Fibroblast of lung (primary cell): ENCODE data around the gene MYOM1. TPM values are rescaled to one million over a fixed set of nuclear protein-coding genes. Genes with fewer than 3 reads are reported as not detected.

Experiments used
- DNase-seq, 2 donors: peaks; one replicate each; pipeline versions ENCODE4 v3.0.0 to v3.0.0-alpha.2; 2010; ENCODE audit warnings: low read depth in 2 of 2
- H2AFZ ChIP-seq: 2 replicates; pipeline ENCODE4 v1.5.1; 2012; ENCODE audit warnings: low read length, control low read depth, inconsistent platforms
- H3K27ac ChIP-seq: 2 replicates; pipeline ENCODE4 v1.5.1; 2011; ENCODE audit warnings: low read length, control low read depth; ENCODE audit not compliant: insufficient read depth
- H3K27me3 ChIP-seq: 2 replicates; pipeline ENCODE4 v1.5.1; 2011; ENCODE audit warnings: mild to moderate bottlenecking, low read length; ENCODE audit not compliant: control insufficient read depth, insufficient read depth
- H3K36me3 ChIP-seq: 2 replicates; pipeline ENCODE4 v1.5.1; 2011; ENCODE audit warnings: low read length; ENCODE audit not compliant: control insufficient read depth, insufficient read depth
- H3K4me1 ChIP-seq: 2 replicates; pipeline ENCODE4 v1.5.1; 2011; ENCODE audit warnings: low read length; ENCODE audit not compliant: control insufficient read depth, insufficient read depth; ENCODE audit errors: extremely low read depth
- H3K4me2 ChIP-seq: 2 replicates; pipeline ENCODE4 v1.5.1; 2011; ENCODE audit warnings: low read length, control low read depth; ENCODE audit not compliant: insufficient read depth; ENCODE audit errors: extremely low read depth
- H3K4me3 ChIP-seq, 4 experiments: fragments of 200-600 bp in 1 of 4; sonication (generic) in 1 of 4; replicated peaks in 1 of 4; 2 replicates each; pipeline ENCODE4 v1.5.1; 2011 to 2016; ENCODE audit warnings: low read length in 4 of 4, low read depth in 3 of 4, mild to moderate bottlenecking in 3 of 4, control low read depth in 2 of 4, inconsistent platforms in 1 of 4, mixed read lengths in 1 of 4; ENCODE audit not compliant: insufficient read depth in 1 of 4; ENCODE audit errors: control extremely low read depth in 1 of 4
- H3K79me2 ChIP-seq: 2 replicates; pipeline ENCODE4 v1.5.1; 2012; ENCODE audit warnings: mild to moderate bottlenecking, low read length, inconsistent platforms; ENCODE audit not compliant: control insufficient read depth, insufficient read depth
- H3K9ac ChIP-seq: 2 replicates; pipeline ENCODE4 v1.5.1; 2011; ENCODE audit warnings: mild to moderate bottlenecking, low read length, control low read depth; ENCODE audit not compliant: insufficient read depth
- H3K9me3 ChIP-seq: 2 replicates; pipeline ENCODE4 v1.5.1; 2012; ENCODE audit warnings: low read depth, low read length; ENCODE audit not compliant: control insufficient read depth, insufficient read depth
- H4K20me1 ChIP-seq: 2 replicates; pipeline ENCODE4 v1.5.1; 2011; ENCODE audit warnings: low read length; ENCODE audit not compliant: control insufficient read depth, insufficient read depth; ENCODE audit errors: extremely low read depth
- EZH2 ChIP-seq: IDR thresholded peaks from 2 replicates; pipeline ENCODE4 v1.5.1; 2012; ENCODE audit warnings: low read length, control low read depth, mild to moderate bottlenecking; ENCODE audit errors: missing control alignments
- polyA plus RNA-seq, 2 donors: library from polyadenylated mRNA; depleted of rRNA in 1 of 2; stranded (reverse) in 1 of 2; unstranded in 1 of 2; fragments of >200 nt; gene quantifications; 2 replicates each; pipeline ENCODE4 v1.2.1, GENCODE V29; 2011 to 2012; ENCODE audit warnings: missing spikeins in 1 of 2
- total RNA-seq: library from RNA; depleted of rRNA; stranded (reverse); fragments of >200 nt; gene quantifications from 2 replicates; pipeline ENCODE4 v1.2.1, GENCODE V29; 2014
- TF ChIP-seq, protein P1 (sequence below), 2 donors: IDR thresholded peaks in 1 of 2; conservative IDR thresholded peaks in 1 of 2; 1 replicate in 1 of 2; 2 replicates in 1 of 2; pipeline ENCODE4 v1.5.1; 2011 to 2012; ENCODE audit warnings: low read length in 2 of 2, control low read depth in 1 of 2, inconsistent platforms in 1 of 2, low read depth in 1 of 2, mild to moderate bottlenecking in 1 of 2

Gene MYOM1
- total and polyA plus RNA-seq, 2 donors (not counting 1 experiment from before 2014, with no cell fraction given) = 0.07 to 0.83 TPM

DNA sequence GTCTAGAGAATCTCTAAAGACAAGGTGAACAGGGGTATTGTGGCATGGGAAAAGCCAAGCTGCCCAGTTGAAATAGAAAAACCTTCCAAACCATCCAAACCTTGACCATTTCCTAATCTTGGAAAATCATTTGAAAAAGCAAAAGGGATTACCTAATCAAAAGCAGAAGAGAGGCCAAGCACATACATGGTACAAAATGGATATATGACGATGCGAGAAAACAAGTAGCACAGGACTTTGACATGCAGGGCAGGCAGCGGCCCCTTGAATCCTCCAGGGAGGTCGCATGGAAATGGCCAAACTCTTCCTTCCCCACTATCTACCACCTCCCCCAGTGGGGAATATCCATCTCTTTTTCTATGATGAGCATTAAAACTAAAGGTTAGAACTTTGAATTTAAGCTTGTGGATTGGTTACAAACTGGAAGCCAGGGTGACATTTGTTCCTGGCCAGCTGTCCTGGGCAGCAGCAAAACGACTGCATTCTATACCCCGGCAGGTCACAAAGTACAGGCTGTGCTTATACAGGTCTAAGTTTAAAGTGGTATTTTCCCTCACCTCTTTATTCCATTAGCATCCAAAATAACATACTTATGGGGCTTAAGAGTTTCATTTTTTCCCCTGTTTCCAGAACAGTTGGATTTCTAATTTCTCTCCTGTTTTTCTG lies 24.7 kb downstream of the MYOM1 start:
- no peaks in the 10 kb centered on the region for H4K20me1 ChIP-seq
- no peak overlapping the region for H2AFZ ChIP-seq
- H3K9me3 ChIP-seq = no peaks in the 10 kb centered on the region
- H3K9ac ChIP-seq = no peak overlapping the region
- no peak overlapping the region for H3K27ac ChIP-seq
- H3K4me2 ChIP-seq = no peak overlapping the region
- no peaks in the 10 kb centered on the region for H3K4me1 ChIP-seq
- no peaks in the 10 kb centered on the region for H3K27me3 ChIP-seq
- TF ChIP-seq, protein P1, sequence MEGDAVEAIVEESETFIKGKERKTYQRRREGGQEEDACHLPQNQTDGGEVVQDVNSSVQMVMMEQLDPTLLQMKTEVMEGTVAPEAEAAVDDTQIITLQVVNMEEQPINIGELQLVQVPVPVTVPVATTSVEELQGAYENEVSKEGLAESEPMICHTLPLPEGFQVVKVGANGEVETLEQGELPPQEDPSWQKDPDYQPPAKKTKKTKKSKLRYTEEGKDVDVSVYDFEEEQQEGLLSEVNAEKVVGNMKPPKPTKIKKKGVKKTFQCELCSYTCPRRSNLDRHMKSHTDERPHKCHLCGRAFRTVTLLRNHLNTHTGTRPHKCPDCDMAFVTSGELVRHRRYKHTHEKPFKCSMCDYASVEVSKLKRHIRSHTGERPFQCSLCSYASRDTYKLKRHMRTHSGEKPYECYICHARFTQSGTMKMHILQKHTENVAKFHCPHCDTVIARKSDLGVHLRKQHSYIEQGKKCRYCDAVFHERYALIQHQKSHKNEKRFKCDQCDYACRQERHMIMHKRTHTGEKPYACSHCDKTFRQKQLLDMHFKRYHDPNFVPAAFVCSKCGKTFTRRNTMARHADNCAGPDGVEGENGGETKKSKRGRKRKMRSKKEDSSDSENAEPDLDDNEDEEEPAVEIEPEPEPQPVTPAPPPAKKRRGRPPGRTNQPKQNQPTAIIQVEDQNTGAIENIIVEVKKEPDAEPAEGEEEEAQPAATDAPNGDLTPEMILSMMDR (conservative IDR thresholded peaks at IDR 0.05 in 1 of 2, IDR thresholded peaks at IDR 0.05 in 1 of 2; ENCODE audit: low read depth in 1 of 2, low read length in 2 of 2) = no peak
- no peak for TF ChIP-seq EZH2
- H3K4me3 ChIP-seq = no peak overlapping the region
- H3K79me2 ChIP-seq = no peaks in the 10 kb centered on the region
- no peak for DNase-seq
- H3K36me3 ChIP-seq = no peaks in the 10 kb centered on the region

DNA sequence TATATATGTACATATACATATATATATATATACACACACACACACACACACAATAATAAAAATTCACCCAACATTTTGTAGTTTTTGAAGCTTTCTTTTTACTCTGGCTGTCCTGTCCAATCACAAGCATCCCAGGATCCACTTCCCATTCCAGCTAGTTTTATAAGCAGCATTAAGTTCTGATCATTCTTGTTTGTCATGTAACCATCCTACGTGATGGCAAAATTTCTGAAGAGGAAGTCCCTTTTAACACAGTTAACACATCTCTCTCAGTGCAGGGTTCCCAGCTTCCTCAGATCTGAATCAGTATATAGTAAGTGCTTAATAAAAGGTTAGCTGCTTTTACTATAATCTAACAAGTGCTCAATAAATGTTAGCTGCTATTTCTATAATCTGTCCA lies 26.4 kb downstream of the MYOM1 start:
- TF ChIP-seq, protein P1 (conservative IDR thresholded peaks at IDR 0.05 in 1 of 2, IDR thresholded peaks at IDR 0.05 in 1 of 2; ENCODE audit: low read depth in 1 of 2, low read length in 2 of 2) = no peak
- no peak for TF ChIP-seq EZH2

DNA sequence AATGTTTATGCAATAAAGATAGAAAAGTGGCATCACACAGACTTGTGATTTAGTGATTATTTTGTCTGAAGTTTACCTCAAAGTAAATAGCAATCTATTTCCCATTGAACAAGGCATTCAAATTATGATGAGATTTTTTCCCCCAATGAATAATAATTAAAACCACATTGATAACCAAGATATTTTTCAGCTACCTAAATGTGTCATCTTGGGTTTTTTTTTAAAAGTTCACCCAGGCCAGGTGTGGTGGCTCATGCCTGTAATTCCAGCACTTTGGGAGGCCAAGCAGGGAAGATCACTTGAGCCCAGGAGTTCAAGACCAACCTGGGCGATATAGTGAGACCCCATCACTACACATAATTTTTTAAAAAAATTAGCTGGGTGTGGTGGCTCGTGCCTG lies 27.0 kb downstream of the MYOM1 start:
- no peaks in the 10 kb centered on the region for H4K20me1 ChIP-seq
- H3K4me3 ChIP-seq = no peak overlapping the region
- H3K36me3 ChIP-seq = no peaks in the 10 kb centered on the region
- DNase-seq = no peak
- no peaks in the 10 kb centered on the region for H3K27me3 ChIP-seq
- H3K27ac ChIP-seq = no peak overlapping the region
- H3K79me2 ChIP-seq = no peaks in the 10 kb centered on the region
- H2AFZ ChIP-seq = no peak overlapping the region
- H3K9ac ChIP-seq = no peak overlapping the region
- TF ChIP-seq EZH2 = no peak
- TF ChIP-seq, protein P1 (conservative IDR thresholded peaks at IDR 0.05 in 1 of 2, IDR thresholded peaks at IDR 0.05 in 1 of 2; ENCODE audit: low read depth in 1 of 2, low read length in 2 of 2) = no peak
- no peaks in the 10 kb centered on the region for H3K4me1 ChIP-seq
- no peaks in the 10 kb centered on the region for H3K9me3 ChIP-seq
- H3K4me2 ChIP-seq = no peak overlapping the region

More for the DNA sequence above, 26.4 kb downstream of the MYOM1 start:
- no peak overlapping the region for H3K4me2 ChIP-seq
- H3K27me3 ChIP-seq = no peaks in the 10 kb centered on the region
- no peak overlapping the region for H3K4me3 ChIP-seq
- no peaks in the 10 kb centered on the region for H3K36me3 ChIP-seq
- H3K79me2 ChIP-seq = no peaks in the 10 kb centered on the region
- no peak overlapping the region for H2AFZ ChIP-seq
- no peaks in the 10 kb centered on the region for H4K20me1 ChIP-seq
- H3K9me3 ChIP-seq = no peaks in the 10 kb centered on the region
- H3K9ac ChIP-seq = no peak overlapping the region
- no peak for DNase-seq
- no peak overlapping the region for H3K27ac ChIP-seq
- H3K4me1 ChIP-seq = no peaks in the 10 kb centered on the region
